GM12878 (cell line): ENCODE results near the gene IL1R2. TPM values are rescaled to one million over a fixed set of nuclear protein-coding genes. Genes with fewer than 3 reads are reported as not detected.

Source experiments
- ATAC-seq: fragments of 200-7000 bp; cut with Tn5 transposase; 3 replicates; pipeline ENCODE4 v1.9.1; 2020; ENCODE audit warnings: mild to moderate bottlenecking, moderate library complexity
- BruUV-seq: library from RNA; stranded (reverse); fragments of 400-500 nt; replicated peaks from 2 replicates; lab custom pipeline; 2021; lab: Mats Ljungman, UMichigan
- CTCF ChIA-PET: fragments of 300-600 bp; sonication (Branson Sonifier 250); formaldehyde crosslinking; extraction: SDS; loops from one replicate; lab custom pipeline; 2021; ENCODE audit warnings: inconsistent platforms; lab: Yijun Ruan, JAX
- POLR2A ChIA-PET: fragments of 350-600 bp; formaldehyde crosslinking; extraction: SDS; loops from one replicate; lab custom pipeline; 2021; ENCODE audit warnings: inconsistent platforms; lab: Charles Lee
- RAD21 ChIA-PET: fragments of 300-600 bp; sonication (Branson Sonifier 250); formaldehyde crosslinking; loops from one replicate; lab custom pipeline; 2023; ENCODE audit warnings: antibody characterized with exemption; ENCODE audit not compliant: unreplicated experiment; lab: Charles Lee
- SMC1A ChIA-PET: fragments of 300-600 bp; sonication (Branson Sonifier 250); formaldehyde crosslinking; loops from one replicate; lab custom pipeline; 2023; ENCODE audit not compliant: unreplicated experiment, uncharacterized antibody; lab: Charles Lee
- DNase-seq: peaks from one replicate; pipeline ENCODE4 v3.0.0-alpha.2; 2011; ENCODE audit warnings: low read depth, low spot score
- FAIRE-seq: peaks from 3 replicates; lab custom pipeline; 2011; peaks lifted over from hg19 to GRCh38; lab: Jason Lieb, UNC
- H2AFZ ChIP-seq: 2 replicates; pipeline ENCODE4 v1.6.0; 2011; ENCODE audit warnings: low read depth, low read length, control low read depth; ENCODE audit not compliant: control insufficient read depth
- H3K27ac ChIP-seq: 2 replicates; pipeline ENCODE4 v1.5.1; 2011; ENCODE audit warnings: control low read depth; ENCODE audit not compliant: control insufficient read depth, insufficient read depth
- H3K27me3 ChIP-seq, 2 experiments: replicated peaks in 1 of 2; 2 replicates each; pipeline versions ENCODE4 v1.6.0 to v1.6.1; 2011; ENCODE audit warnings: low read length in 1 of 2; ENCODE audit not compliant: control insufficient read depth in 2 of 2, insufficient read depth in 2 of 2
- H3K36me3 ChIP-seq, 2 experiments: 2 replicates each; pipeline ENCODE4 v1.5.1; 2011; ENCODE audit warnings: low read length in 1 of 2; ENCODE audit not compliant: control insufficient read depth in 2 of 2, insufficient read depth in 2 of 2
- H3K4me1 ChIP-seq: 2 replicates; pipeline ENCODE4 v1.6.1; 2011; ENCODE audit warnings: mild to moderate bottlenecking, low read length, moderate library complexity, mixed read lengths; ENCODE audit not compliant: control insufficient read depth, insufficient read depth
- H3K4me2 ChIP-seq: 2 replicates; pipeline ENCODE4 v1.6.0; 2011; ENCODE audit warnings: control low read depth; ENCODE audit not compliant: control insufficient read depth, insufficient read depth
- H3K4me3 ChIP-seq: fragments of 200-600 bp; sonication (generic); 2 replicates; pipeline ENCODE4 v1.5.1; 2016
- H3K79me2 ChIP-seq: 2 replicates; pipeline ENCODE4 v1.6.0; 2011; ENCODE audit warnings: low read length; ENCODE audit not compliant: control insufficient read depth, insufficient read depth
- H3K9ac ChIP-seq: 2 replicates; pipeline ENCODE4 v1.8.0; 2011; ENCODE audit warnings: low read length, control low read depth, mixed read lengths; ENCODE audit not compliant: control insufficient read depth, insufficient read depth
- H3K9me3 ChIP-seq: replicated peaks from 3 replicates; pipeline ENCODE4 v1.5.1; 2011; ENCODE audit warnings: mild to moderate bottlenecking, low read length; ENCODE audit not compliant: control insufficient read depth, insufficient read depth
- H4K20me1 ChIP-seq: 2 replicates; pipeline ENCODE4 v1.6.0; 2011; ENCODE audit not compliant: control insufficient read depth, insufficient read depth
- BMI1 ChIP-seq: fragments of 450-650 bp; IDR thresholded peaks from 2 replicates; pipeline ENCODE4 v1.6.1; 2016; ENCODE audit warnings: mild to moderate bottlenecking, moderate library complexity, borderline replicate concordance
- CEBPZ ChIP-seq: fragments of 150-350 bp; IDR thresholded peaks from 2 replicates; pipeline ENCODE4 v1.6.1; 2016; ENCODE audit warnings: low read depth, low read length
- E2F4 ChIP-seq: IDR thresholded peaks from 2 replicates; pipeline ENCODE4 v1.6.1; 2012; ENCODE audit warnings: low read depth, low read length, improper control_type of control experiment
- NBN ChIP-seq: fragments of 450-650 bp; IDR thresholded peaks from 2 replicates; pipeline ENCODE4 v1.6.1; 2016
- PBX3 ChIP-seq: IDR thresholded peaks from 2 replicates; pipeline ENCODE4 v1.6.1; 2011; ENCODE audit warnings: mild to moderate bottlenecking, low read depth, low read length, moderate library complexity; ENCODE audit not compliant: insufficient replicate concordance
- TARDBP ChIP-seq: IDR thresholded peaks from 2 replicates; pipeline ENCODE4 v1.6.1; 2016; ENCODE audit warnings: borderline replicate concordance
- ZNF217 ChIP-seq: fragments of 450-650 bp; IDR thresholded peaks from 2 replicates; pipeline ENCODE4 v1.6.1; 2017; ENCODE audit warnings: antibody characterized with exemption, mild to moderate bottlenecking
- ZNF24 ChIP-seq: fragments of 450-650 bp; IDR thresholded peaks from 2 replicates; pipeline ENCODE4 v1.6.1; 2017; ENCODE audit warnings: antibody characterized with exemption, mild to moderate bottlenecking
- WGBS: methylation state at CpG from one replicate; pipeline ENCODE4 v1.1.6; 2016; ENCODE audit warnings: low lambda C conversion rate; ENCODE audit not compliant: insufficient replicate concordance, insufficient coverage; ENCODE audit errors: missing lambda C conversion rate; 5-methylcytosine and 5-hydroxymethylcytosine counted together
- in situ Hi-C: fragments of 300-500 bp; cut with MboI; formaldehyde crosslinking; loops from 9 replicates; pipeline ENCODE4 v1.14.3; 2018; ENCODE audit warnings: mixed read lengths
- intact Hi-C: fragments of 100-400 bp; cut with micrococcal nuclease; formaldehyde crosslinking; loops from one replicate; pipeline ENCODE4 v1.14.2; 2022; ENCODE audit not compliant: unreplicated experiment
- polyA plus RNA-seq, 11 experiments: library from polyadenylated mRNA; depleted of rRNA in 4 of 11; unstranded in 6 of 11; stranded (reverse) in 5 of 11; fragments of >200 nt; fragmentation: Nextera tagmentation in 4 of 11; fragmentation: Illumina TruSeq in 1 of 11; extraction: Ambion mirVana in 4 of 11; extraction: Trizol in 1 of 11; gene quantifications; 1 replicate in 1 of 11; 2 replicates in 10 of 11; pipeline versions ENCODE4 v1.2.1 to v1.2.3, GENCODE V29; 2011 to 2016; ENCODE audit warnings: inconsistent platforms in 2 of 11, missing spikeins in 2 of 11, low read depth in 1 of 11
- total RNA-seq, 4 experiments: library from RNA; depleted of rRNA in 3 of 4; stranded (reverse); fragments of >200 nt in 3 of 4; fragmentation: Illumina TruSeq in 1 of 4; extraction: Trizol in 1 of 4; gene quantifications; 2 replicates each; pipeline versions ENCODE4 v1.2.1 to v1.2.3, GENCODE V29; 2013 to 2021

IL1R2 gene
- total and polyA plus RNA-seq, 10 of the 15 experiments (the other 5 are each of a cell fraction or from before 2014, with no cell fraction given): 0.44 to 6.4 (median 0.62) TPM

GRCh38 chr2:101960819-101961337 lies 30.9 kb upstream of the IL1R2 start:
- Histone ChIP-seq H4K20me1 (no peaks in the 10 kb centered on the region), H3K4me2 (no peak overlapping the region), H3K27me3 (peaks cover 0 to 3% of the 10 kb centered on the region in 2 experiments; a peak in 1 of 4 replicates), H3K9me3 (no peaks in the 10 kb centered on the region; the same call in 2 of the 3 replicates), H3K4me3 (no peak overlapping the region), H3K79me2 (no peaks in the 10 kb centered on the region), H2AFZ (no peak overlapping the region), H3K9ac (no peak overlapping the region), H3K4me1 (no peaks in the 10 kb centered on the region), H3K27ac (no peak overlapping the region), H3K36me3 (no peaks in the 10 kb centered on the region)
- ATAC-seq: no peak
- ChIA-PET SMC1A (no interaction called here), CTCF (no interaction called here), POLR2A (no interaction called here), RAD21 (no interaction called here)
- DNase-seq: no peak
- intact Hi-C loops (no loop called here), in situ Hi-C loops (no loop called here)
- no TSS peak for BruUV-seq
- FAIRE-seq: no peak
- WGBS: 43% methylated on average over 7 of the region's 7 CpGs
- TF ChIP-seq NBN: no peak
- TF ChIP-seq CEBPZ: no peak
- no peak for TF ChIP-seq ZNF217
- TF ChIP-seq PBX3: no peak
- TF ChIP-seq E2F4: no peak
- TF ChIP-seq ZNF24: no peak
- TF ChIP-seq BMI1: no peak
- no peak for TF ChIP-seq TARDBP
